ENCODE results near the gene GFAP.

The GFAP gene

DNA sequence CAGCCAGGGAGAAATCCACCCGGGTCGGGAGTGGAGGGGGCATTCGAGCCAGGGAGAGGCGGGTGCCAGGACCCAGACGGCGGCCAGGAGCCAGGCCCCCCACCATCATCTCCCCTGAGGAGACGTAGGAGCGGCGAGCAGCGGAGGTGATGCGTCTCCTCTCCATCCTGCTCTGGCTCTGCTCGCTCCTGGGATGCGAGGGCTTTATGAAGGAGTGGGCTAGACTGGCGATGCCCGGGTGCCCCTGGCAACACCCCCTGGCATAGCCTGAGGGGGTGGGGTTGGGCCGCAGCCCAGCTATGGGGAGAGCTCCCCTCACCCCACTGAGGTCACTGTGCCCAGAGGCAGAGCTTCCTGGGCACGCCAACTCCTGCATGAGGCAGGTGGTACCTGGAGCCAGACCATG is at the start of gene GFAP:
Gene GFAP (minus strand): TSS at position 180 of the 406 bp plus-strand sequence. CDS start 14 bp downstream, at position 166.
- no peak for DNase-seq (ENCODE audit: extremely low read depth, low read depth)
- no peak within 1 kb of the TSS for H3K4me3 ChIP-seq (replicated peaks; ENCODE audit: low read depth, low read length)
- TF ChIP-seq, protein P1, sequence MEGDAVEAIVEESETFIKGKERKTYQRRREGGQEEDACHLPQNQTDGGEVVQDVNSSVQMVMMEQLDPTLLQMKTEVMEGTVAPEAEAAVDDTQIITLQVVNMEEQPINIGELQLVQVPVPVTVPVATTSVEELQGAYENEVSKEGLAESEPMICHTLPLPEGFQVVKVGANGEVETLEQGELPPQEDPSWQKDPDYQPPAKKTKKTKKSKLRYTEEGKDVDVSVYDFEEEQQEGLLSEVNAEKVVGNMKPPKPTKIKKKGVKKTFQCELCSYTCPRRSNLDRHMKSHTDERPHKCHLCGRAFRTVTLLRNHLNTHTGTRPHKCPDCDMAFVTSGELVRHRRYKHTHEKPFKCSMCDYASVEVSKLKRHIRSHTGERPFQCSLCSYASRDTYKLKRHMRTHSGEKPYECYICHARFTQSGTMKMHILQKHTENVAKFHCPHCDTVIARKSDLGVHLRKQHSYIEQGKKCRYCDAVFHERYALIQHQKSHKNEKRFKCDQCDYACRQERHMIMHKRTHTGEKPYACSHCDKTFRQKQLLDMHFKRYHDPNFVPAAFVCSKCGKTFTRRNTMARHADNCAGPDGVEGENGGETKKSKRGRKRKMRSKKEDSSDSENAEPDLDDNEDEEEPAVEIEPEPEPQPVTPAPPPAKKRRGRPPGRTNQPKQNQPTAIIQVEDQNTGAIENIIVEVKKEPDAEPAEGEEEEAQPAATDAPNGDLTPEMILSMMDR (IDR thresholded peaks at IDR 0.05; ENCODE audit: low read depth, low read length, missing control alignments): no peak

DNA sequence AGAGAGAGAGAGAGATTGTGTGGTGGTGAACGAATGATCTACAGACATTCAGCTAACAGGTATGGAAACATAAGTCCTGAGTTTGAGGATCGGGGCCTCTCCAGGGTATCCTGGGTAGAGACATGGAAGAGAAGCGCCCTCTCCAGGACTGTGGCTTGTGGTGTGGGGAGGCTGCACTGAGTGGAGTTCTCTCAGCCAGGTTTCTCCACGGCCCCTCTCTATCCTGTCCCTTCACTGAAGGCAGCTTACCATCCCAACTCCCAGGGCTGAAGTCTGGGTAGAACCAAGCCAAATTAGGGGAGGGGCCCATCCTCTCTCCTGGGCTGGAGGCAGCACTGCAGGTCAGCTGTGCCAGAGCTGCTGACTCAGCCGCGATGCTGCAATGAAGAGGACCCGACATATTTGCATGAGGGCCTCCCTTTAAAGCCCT is 46.6 kb upstream of the GFAP start:
- H3K4me3 ChIP-seq (replicated peaks; ENCODE audit: low read depth, low read length): no peak overlapping the region
- no peak for DNase-seq (ENCODE audit: extremely low read depth, low read depth)
- TF ChIP-seq, protein P1 (IDR thresholded peaks at IDR 0.05; ENCODE audit: low read depth, low read length, missing control alignments): no peak

DNA sequence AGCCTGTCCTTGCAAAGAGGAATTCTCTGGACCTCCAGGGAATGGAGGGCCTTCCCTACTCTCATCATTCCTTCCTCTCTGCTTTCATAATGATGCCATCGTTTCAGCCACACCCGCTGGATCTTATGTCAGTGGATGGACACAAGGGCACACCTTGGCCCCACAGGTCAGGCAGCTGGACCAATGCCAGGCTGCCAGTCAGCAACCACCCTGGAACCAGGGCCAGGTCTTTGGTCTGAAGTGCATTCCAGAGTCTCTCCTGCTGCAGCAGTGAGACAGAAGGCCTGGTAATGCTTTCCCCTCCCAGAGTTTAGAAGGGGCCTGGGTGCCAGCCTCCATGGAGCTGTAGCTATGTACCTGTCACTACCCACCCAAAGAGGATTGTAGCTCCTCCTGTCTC is 45.4 kb upstream of the GFAP start:
- no peak overlapping the region for H3K4me3 ChIP-seq (replicated peaks; ENCODE audit: low read depth, low read length)
- DNase-seq (ENCODE audit: extremely low read depth, low read depth): no peak
- TF ChIP-seq, protein P1 (IDR thresholded peaks at IDR 0.05; ENCODE audit: low read depth, low read length, missing control alignments): no peak

- H3K4me3 ChIP-seq (replicated peaks; ENCODE audit: low read depth, low read length): no peak overlapping the region
- DNase-seq (ENCODE audit: extremely low read depth, low read depth): no peak
- TF ChIP-seq, protein P1 (IDR thresholded peaks at IDR 0.05; ENCODE audit: low read depth, low read length, missing control alignments): no peak
Measured at GRCh38 chr17:44959821-44960531, 44.7 kb upstream of the GFAP start.

- H3K4me3 ChIP-seq (replicated peaks; ENCODE audit: low read depth, low read length): no peak overlapping the region
- DNase-seq (ENCODE audit: extremely low read depth, low read depth): no peak
- TF ChIP-seq, protein P1 (IDR thresholded peaks at IDR 0.05; ENCODE audit: low read depth, low read length, missing control alignments): no peak
Measured at GRCh38 chr17:44956998-44957981, 42.0 kb upstream of the GFAP start.

GRCh38 chr17:44955674-44956425 is 40.5 kb upstream of the GFAP start:
- DNase-seq (ENCODE audit: extremely low read depth, low read depth): no peak
- H3K4me3 ChIP-seq (replicated peaks; ENCODE audit: low read depth, low read length): no peak overlapping the region
- TF ChIP-seq, protein P1 (IDR thresholded peaks at IDR 0.05; ENCODE audit: low read depth, low read length, missing control alignments): no peak
